ENCODE measurements around the gene MEIOB. TPM values are rescaled to one million over a fixed set of nuclear protein-coding genes. Genes with fewer than 3 reads are reported as not detected.

Gene MEIOB
- total RNA-seq, 2 donors from 2014 or later, result 0.26 TPM; not detected in 1

DNA sequence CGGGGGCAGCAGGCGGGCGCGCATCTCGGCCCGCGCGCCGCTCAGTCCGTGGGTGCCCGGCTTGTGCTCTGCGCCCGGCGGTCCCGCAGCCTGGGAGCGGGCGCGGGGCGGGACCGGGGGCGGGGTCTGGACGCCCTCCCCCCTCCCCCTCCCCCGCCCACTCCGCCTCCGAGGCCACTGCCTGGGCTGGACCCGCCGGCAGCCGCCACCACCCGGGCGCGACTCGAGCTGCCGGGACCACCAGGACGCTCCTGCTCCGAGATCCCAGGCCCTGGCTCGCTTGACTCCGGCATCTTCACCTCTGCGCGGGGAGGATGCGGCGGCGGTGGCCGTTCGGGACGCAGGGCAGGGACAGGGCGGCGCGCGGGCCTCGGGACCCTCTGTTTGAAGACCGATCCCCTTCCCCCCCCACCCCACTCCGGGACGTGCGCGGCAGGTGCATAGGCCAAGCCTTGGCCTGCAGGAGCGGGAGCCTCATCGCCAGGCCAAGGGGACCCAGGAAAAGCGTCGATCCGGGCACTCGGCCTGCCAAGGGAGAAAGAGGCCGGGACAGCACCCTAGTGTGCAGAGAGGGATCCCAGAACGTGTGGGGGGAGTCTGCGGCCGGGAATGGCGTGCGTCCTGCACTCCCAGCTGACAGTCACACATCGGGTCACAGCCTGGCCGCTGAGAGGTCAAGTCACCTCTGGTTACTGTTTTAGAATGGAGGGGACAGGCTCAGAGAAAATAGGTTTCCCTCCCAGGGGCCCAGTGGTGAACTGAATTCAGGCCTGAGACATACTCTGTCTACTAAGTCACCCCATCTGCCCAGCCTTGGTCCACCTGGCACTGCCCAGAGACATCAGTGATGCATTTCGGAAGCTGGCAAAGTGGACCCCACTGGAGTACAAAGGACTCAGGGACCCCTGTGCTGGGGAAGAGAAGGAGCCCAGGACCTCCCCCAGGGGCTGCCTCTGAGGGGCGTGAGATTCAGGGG is 46.7 kb upstream of the MEIOB start, which contains the start of gene HS3ST6:
TSS of gene HS3ST6 (minus strand) at position 65 of the 976 bp plus-strand sequence. CDS start 92 bp downstream, outside the sequence.
- DNase-seq, result no peak
- WGBS, 2 donors, result 6 to 17% methylated on average over 13 to 60 of the region's 71 CpGs
- Histone ChIP-seq H3K4me3 (no peak within 1 kb of the TSS), H3K27ac (no peak within 1 kb of the TSS), H3K36me3 (replicated peaks in 1 of 2; ENCODE audit: insufficient read depth in 1 of 2, low read depth in 2 of 2) (no peaks in the 10 kb centered on the region), H3K4me1 (peaks cover 20% of the 10 kb centered on the region), H3K27me3 (peaks cover 0 to 40% of the 10 kb centered on the region in 2 donors), H3K9me3 (no peaks in the 10 kb centered on the region)
- TF ChIP-seq POLR2A (IDR thresholded peaks at IDR 0.05), result no peak
- TF ChIP-seq, protein P1, sequence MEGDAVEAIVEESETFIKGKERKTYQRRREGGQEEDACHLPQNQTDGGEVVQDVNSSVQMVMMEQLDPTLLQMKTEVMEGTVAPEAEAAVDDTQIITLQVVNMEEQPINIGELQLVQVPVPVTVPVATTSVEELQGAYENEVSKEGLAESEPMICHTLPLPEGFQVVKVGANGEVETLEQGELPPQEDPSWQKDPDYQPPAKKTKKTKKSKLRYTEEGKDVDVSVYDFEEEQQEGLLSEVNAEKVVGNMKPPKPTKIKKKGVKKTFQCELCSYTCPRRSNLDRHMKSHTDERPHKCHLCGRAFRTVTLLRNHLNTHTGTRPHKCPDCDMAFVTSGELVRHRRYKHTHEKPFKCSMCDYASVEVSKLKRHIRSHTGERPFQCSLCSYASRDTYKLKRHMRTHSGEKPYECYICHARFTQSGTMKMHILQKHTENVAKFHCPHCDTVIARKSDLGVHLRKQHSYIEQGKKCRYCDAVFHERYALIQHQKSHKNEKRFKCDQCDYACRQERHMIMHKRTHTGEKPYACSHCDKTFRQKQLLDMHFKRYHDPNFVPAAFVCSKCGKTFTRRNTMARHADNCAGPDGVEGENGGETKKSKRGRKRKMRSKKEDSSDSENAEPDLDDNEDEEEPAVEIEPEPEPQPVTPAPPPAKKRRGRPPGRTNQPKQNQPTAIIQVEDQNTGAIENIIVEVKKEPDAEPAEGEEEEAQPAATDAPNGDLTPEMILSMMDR (IDR thresholded peaks at IDR 0.05), result no peak
- no peak for ATAC-seq
- intact Hi-C loops (cut with DNase I), result no loop called here

DNA sequence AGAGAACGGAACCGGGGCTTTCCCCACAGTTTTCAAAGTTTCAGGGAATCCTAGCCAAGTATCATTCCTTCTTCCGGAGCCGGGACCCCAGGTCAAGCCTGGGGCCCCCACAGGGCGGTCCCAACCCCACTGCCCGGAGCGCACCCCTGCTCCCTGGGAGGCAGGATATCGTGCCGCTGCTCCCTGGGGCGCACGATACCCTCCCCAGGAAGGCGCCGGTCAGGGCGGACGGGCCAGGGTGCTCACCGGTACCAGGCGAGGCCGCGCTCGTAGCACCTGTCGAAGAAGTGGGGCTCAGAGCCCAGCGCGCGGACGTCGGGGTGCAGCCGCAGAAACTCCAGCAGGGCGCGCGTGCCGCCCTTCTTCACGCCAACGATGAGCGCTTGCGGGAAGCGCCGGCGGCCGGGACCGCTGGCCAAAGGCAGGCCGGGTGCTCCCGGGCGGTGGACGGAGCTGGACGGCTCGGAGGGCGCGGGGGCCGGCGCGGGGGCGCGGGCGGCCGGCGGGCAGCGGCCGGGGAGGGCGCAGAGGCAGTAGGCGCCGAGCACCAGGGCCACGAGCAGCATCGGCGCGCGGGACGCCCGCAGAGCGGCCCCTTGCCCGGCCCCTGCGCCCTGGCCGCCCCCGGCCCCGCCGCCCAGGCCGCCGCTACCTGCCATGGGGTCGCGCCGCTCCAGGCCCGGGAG is 45.8 kb upstream of the MEIOB start:
- H3K4me1 ChIP-seq, result peaks cover 25% of the 10 kb centered on the region

DNA sequence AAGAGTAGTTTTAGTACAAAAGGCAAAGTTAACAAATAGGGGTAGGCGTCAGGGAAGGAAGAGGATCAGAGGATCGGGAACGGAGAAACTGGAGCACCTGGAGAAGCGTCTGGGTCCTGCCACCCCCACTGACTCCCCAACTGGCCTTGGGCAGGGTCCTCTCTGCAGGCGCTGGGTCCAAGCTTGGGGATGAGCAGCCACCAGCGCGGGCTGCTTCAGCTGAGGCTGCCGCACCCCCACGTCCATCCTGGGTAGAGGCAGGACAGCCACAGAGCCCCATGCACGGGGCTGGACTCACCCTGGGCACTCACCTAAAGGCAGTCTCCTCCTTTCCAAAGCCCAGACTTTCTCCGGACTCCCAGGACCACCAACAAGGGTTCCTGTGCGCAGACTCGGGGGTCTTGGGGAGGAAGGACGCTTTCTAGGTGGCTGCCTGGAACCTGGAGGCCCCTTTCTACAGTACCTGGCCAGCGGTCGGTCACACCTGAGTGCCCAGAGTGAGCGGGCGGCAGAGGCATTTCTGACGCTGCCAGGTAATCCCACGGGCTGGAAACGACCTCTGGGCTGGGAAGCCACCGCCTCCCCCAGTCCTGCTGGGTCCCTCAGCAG is 45.2 kb upstream of the MEIOB start:
- 16 to 31% methylated on average over 6 to 22 of the region's 22 CpGs for WGBS, 2 donors
- no peaks in the 10 kb centered on the region for H3K36me3 ChIP-seq (replicated peaks in 1 of 2; ENCODE audit: insufficient read depth in 1 of 2, low read depth in 2 of 2)
- H3K4me1 ChIP-seq, result peaks cover 25% of the 10 kb centered on the region
- ATAC-seq (no peak), DNase-seq (no peak)
- no peak overlapping the region for H3K27ac ChIP-seq
- no peak overlapping the region for H3K4me3 ChIP-seq
- H3K9me3 ChIP-seq, result no peaks in the 10 kb centered on the region
- peaks cover 0 to 40% of the 10 kb centered on the region in 2 donors for H3K27me3 ChIP-seq
- TF ChIP-seq, protein P1 (IDR thresholded peaks at IDR 0.05), result no peak
- no peak for TF ChIP-seq POLR2A (IDR thresholded peaks at IDR 0.05)
- intact Hi-C loops (cut with DNase I), result no loop called here

More for the DNA sequence above, 45.8 kb upstream of the MEIOB start:
- DNase-seq (no peak), ATAC-seq (no peak)
- TF ChIP-seq, protein P1 (IDR thresholded peaks at IDR 0.05), result no peak
- TF ChIP-seq POLR2A (IDR thresholded peaks at IDR 0.05), result no peak
- intact Hi-C loops (cut with DNase I), result no loop called here
- Histone ChIP-seq H3K4me3 (no peak overlapping the region), H3K36me3 (replicated peaks in 1 of 2; ENCODE audit: insufficient read depth in 1 of 2, low read depth in 2 of 2) (no peaks in the 10 kb centered on the region), H3K27me3 (peaks cover 0 to 40% of the 10 kb centered on the region in 2 donors), H3K27ac (no peak overlapping the region), H3K9me3 (no peaks in the 10 kb centered on the region)
- 1% methylated on average over 70 of the region's 81 CpGs; no CpG with 5 or more reads in 1 of the 2 donors for WGBS, 2 donors

DNA sequence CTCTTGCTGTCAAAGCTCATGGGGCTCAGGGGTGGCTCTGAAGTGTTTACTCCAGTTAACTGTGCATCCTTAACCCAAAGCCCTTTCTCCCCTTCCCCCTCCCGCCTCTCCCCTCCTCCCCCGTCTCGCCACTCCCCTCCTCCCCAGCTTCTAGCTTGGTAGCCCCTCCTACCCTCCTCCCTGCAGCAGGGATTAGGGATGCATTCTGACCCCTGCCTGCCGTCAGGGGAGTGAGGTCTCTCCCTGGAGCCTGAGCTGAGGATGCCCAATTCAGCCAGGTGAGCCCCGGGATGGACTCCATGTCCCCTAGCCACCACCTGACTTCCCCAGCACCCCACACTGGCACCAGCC is 44.7 kb upstream of the MEIOB start:
- Histone ChIP-seq H3K27me3 (peaks cover 0 to 40% of the 10 kb centered on the region in 2 donors), H3K4me1 (peaks cover 25% of the 10 kb centered on the region), H3K9me3 (no peaks in the 10 kb centered on the region), H3K4me3 (no peak overlapping the region), H3K36me3 (replicated peaks in 1 of 2; ENCODE audit: insufficient read depth in 1 of 2, low read depth in 2 of 2) (no peaks in the 10 kb centered on the region), H3K27ac (no peak overlapping the region)
- intact Hi-C loops (cut with DNase I), result no loop called here
- ATAC-seq (no peak), DNase-seq (no peak)
- 34 to 36% methylated on average over 5 of the region's 5 CpGs for WGBS, 2 donors
- TF ChIP-seq, protein P1 (IDR thresholded peaks at IDR 0.05), result no peak
- TF ChIP-seq POLR2A (IDR thresholded peaks at IDR 0.05), result no peak

Measured in body of pancreas (tissue), 4 donors.